Measurements from ENCODE around the gene PIAS1.

GRCh38 chr15:68218331-68218730 lies 164.2 kb downstream of the PIAS1 start:
- TF ChIP-seq CREB1 (CRISPR knock-in tag; IDR thresholded peaks at IDR 0.05) (no peak), CTCF (IDR thresholded peaks at IDR 0.05) (no peak), E2F1 (CRISPR knock-in tag; IDR thresholded peaks at IDR 0.05) (no peak), ARID4B (CRISPR knock-in tag; IDR thresholded peaks at IDR 0.05; ENCODE audit: borderline replicate concordance) (no peak)

Measured in WTC11 (cell line).